GM18909 (cell line): ENCODE results near the gene ZNF345.

Source experiments
- ATAC-seq: cut with Tn5 transposase; IDR thresholded peaks from one replicate; pipeline ENCODE4 v1.9.1; 2021; ENCODE audit warnings: mild to moderate bottlenecking; ENCODE audit not compliant: unreplicated experiment, poor library complexity

Gene ZNF345

DNA sequence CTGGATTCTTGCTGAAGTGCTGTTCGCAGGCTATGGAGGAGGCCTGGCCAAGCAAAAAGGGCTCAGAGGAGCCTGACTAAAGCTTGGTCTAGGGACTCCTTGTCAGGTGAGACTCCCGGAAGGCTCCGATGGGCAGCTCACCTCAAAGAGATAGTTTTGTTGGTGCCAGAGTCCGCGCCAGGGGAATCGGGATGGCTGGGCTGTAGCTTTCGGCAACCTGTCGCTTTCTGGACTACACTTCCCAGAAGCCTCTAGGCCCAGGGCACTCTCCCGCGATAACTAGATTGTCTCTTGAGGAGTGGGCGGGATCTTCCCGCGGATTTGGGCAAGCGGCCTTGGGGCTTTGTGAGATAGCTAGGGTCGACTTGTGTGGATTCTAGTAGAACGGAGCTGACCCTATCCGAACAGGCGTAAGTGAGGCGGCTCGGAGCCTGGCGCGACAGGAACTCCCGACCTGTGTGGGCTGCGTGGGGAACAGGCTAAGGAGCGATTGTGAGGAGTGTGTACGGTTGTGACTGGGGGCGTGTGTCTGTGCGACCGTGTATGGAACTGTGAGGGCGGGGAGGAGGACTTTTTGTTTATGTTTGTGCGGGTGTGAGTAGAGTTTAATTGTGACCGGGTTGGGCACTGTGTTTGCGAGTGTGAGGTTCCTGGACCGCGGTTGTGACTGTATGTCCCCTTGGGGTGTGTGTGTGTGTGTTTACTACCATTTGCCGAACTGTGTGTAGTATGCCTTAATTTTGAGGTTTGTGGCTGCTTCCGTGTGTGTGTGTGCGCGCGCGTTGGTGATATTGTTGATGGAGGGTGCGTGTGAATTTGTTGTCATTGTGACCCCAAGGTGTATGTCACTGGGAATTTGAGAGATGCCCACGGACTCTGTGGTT lies at the start of gene ZNF345:
ZNF345 (plus strand) TSS at position 318 of the 884 bp plus-strand sequence. CDS start 25,955 bp downstream, outside the sequence.
- peak; percentile 79 for ATAC-seq

DNA sequence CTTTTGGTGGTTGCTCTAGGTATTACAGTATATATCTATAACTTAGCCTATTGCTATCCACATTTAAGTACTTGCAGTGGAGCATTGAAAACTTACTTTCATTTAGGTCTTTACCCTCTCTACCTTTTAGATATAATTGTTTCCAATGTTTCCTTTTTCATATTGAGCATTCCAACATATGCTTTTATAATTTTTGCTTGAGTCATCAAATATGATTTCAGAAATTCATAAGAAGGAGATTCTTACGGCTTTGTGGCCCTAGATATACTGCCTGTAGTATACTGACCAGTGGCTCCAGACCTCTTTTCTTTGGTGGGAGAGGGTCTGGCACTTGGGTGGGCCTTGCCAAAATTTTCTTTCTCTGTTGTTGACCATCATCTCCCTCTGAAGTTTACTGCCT lies 45.3 kb upstream of the ZNF345 start:
- ATAC-seq, result no peak

DNA sequence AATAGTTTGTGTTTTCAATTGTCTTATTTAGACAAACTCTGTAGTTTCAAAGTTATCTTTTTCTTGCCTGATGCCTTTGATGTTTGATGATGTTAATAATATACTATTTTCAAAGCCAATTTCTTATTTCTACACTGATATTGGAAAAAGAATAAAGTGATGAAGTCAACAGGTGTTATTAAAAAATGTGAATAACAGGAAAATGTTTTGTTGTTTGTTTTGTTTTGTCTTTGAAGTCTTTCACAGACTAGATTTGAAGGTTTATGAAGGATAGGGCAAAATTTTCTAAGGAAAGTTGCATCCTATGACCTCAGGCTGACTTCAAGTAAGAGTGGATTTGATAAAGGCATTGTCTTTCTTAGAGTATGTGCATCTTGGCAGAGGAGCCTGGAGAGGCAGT lies 43.6 kb upstream of the ZNF345 start:
- no peak for ATAC-seq

DNA sequence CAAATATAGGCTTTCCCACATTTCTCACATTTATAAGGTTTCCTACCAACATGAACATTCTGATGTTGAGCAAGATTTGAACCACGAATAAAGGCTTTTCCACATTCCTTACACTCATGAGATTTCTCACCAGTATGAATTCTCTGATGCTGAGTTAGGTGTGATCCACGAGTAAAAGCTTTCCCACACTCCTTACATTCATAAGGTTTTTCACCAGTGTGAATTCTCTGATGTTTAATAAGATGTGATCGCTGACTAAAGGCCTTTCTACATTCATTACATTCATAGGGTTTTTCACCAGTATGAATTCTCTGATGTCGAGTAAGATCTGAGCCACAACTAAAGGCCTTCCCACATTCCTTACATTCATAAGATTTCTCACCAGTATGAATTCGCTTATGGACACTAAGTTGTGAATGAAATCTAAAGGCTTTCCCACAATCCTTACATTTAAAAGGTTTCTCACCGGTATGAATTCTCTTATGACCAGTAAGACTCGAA lies 31.5 kb upstream of the ZNF345 start:
- no peak for ATAC-seq

DNA sequence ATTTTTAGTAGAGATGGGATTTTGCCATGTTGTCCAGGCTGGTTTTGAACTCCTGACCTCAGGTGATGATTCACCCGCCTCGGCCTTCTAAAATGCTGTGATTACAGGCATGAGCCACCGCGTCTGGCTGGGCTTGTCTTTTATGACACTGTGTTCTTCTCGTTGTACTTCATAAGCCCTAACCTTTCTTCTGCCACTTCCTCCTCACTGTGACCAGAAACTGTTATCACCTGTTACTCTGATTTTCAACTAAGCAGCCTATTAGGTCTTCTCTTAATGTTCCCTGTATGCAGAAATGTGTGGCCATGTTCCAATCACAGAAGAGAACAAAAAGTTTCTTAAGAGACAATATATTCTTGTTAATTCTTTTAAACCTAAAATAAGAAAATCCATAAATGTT lies 28.9 kb upstream of the ZNF345 start:
- ATAC-seq, result no peak

DNA sequence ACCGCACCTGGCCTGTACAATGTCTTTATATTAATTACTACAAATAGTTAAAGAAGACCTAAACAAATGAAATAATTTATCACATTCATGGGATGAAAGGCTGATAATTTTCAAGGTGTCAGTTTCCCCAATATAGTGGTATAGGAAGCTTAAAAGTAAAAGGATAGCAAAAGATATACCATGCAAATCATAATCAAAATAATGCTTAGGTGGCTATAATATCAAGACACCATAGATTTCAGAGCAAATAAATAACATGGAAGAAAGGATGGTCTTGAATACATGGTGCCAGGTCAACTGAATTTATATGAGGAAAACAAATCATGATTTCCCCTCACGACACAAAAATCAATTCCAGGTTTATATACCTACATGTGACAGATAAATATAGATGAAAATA lies 17.2 kb upstream of the ZNF345 start:
- no peak for ATAC-seq

DNA sequence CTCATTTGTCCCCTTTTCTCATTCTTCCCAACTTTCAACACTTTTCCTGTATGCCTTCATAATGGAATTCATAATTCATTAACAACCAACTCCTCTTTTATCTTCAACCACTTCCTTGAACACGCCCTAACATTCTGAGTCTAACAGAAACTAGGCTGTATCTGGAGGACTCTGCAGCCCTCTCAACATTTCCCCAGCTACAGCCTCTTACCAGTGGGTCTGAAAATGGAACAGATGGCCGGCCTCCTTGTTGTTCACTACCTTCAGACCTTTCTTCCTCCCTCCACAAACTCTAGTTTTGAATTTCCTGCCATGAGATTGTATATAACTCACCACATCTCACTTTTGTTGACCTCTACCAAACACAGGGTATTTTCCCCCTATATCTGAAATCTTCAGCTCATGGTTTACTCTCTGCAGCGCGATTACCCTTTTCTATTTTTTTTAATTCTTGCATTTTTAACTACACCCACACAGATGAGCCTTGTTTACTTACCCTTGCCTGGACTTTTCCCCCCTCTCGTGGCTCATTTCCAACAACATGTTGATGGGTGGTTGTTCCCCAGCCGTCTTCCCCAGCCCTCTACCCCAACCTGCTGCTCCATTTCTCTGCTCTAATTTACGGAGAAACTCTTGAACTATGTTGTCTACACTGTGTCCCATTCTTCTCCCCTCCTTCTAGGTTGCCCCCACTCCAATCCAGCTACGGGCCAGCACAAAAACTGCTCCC lies 13.3 kb upstream of the ZNF345 start:
- ATAC-seq, result no peak

DNA sequence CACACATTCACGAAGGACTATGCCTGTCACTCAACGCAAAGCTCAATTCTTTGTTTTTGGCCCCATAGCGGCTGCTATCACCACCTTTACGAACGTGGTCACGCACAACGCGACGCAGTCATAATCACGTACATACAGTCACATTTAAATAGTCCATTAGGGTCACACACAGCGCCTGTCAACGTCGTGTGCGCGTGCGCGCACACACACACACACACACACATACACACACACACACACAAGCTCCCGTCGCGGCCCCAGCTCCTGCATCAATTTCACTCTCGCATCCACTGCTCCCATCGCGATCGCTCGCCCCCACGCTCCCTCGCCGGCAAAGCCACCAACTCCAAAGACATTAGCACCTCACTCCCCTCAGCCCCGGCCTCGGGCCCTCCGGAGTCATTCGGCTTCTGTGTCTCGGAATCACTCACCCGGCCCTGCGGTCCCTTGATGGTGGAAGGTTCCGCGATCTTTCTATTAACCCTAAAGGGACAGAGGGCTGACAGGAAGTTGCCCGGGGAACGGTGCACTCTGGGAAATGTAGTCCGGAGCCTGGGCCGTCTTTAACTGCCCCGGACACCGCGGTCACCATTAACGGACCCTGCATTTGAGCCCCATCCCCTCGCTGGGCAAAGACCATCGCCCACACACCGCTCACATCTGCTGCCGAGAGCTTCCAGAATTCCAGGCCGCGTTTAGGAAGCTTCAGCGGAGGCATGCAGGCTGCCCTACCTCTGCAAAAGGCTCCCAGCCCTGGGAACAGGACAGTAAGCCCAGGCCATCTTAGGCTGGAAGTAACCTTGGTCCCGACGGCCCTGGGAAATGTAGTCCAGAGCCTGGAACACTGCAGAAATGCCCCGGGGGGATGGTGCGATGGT lies 12.5 kb upstream of the ZNF345 start, which contains the start of gene ZNF790:
ZNF790 (minus strand) TSS at position 482 of the 878 bp plus-strand sequence. CDS start 12,768 bp downstream, outside the sequence.
- peak; percentile 96 for ATAC-seq

DNA sequence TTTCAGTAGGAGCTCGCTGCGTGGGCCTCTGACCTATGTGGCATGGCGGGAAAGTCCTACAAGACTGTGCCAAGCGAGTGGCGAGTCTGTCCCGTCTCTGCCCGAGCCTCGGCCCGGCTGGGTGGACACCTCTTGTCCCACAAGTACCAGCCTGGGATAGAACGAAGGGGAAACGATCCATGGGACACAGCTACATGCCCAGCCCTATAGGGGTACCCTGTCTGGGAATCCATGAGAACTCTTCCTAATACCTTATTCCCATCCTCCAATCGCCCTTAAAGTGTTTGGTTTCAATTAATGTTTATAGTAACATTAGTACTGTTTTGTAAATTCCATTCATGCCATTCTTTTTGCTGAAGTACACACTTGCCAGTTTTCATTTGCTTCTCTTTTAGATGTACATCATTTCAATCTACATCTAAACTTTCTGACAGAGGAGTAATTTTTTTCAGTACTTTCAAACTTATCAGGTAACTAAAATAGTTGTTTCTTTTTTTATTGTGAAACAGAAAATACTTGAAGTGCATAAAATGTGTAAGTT lies 11.8 kb upstream of the ZNF345 start:
- no peak for ATAC-seq

DNA sequence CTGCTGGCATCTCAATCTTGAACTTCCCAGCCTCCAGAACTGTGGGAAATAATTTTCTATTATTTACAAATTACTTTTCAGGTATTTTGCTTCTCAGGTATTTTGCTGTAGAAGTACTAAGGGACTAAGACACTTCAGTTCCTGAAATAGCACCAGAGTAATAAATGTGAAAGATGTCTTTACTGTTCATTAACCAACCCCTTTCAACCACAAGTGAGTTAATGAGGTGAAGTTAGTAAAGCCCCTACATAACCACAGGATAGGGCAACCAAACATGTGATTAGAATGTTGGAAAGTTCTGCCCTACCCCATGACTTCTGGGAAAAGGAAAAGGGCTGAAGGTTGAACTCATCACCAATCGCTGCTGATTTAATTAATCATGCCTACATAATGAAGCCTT lies 2.7 kb upstream of the ZNF345 start:
- ATAC-seq, result no peak

DNA sequence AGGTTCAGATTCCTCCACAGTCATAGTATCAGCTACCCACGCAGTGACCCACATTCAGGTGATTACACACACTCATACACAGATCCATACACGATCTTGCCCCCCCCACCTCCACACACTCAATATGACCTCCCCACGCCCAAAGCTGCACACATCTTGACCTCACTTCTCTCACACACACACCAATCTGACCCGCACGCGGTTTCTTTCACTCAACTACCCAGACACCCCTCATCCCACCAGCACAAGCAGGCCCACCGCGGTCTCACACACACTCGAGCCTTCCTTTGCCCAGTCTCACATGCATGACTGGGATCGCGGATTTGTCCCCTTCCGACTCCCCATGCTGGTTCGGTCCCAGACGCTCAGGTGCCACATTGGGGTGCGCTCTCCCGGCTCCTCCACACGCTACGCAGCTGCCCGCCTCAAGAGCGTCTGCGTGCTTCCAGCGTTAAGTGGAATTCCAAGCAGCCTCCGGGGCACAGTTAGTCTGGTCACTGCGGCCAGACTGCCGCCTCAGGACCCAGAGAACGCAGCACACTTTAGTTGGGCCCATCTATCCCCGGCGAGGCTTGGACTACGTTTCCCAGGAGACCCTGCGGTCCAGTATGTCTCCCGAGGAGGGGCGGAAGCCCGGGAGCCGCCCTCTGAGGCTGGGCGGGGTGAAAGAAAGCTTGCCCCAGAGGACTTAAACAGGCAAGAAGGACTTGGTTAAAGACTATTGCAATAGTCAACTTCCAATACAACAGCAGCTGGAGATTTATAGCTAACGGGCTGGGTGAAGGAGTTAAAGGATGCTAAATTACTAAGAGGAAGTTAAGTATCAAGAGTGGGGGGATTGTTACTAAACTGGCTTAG lies 746 bp upstream of the ZNF345 start:
- ATAC-seq, result peak; percentile 91

DNA sequence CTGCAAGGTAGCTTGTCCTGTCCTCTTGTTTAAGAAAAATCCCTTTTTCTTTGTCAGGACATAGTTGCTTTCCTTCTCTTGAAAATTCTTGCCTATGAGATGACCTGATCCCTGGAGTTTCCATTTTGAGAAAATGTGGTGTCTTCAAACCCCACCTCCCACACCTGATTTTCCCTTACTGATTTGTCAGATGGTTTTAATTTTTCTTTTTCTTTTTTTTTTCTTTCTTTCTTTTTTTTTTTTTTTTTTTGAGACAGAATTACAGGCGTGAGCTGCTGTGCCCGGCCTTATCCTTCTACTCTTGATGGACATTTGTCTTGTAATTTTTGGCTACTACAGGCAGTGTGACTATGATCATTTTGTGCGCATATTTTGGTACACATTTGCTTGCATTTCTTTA lies 1.2 kb downstream of the ZNF345 start:
- ATAC-seq, result no peak

DNA sequence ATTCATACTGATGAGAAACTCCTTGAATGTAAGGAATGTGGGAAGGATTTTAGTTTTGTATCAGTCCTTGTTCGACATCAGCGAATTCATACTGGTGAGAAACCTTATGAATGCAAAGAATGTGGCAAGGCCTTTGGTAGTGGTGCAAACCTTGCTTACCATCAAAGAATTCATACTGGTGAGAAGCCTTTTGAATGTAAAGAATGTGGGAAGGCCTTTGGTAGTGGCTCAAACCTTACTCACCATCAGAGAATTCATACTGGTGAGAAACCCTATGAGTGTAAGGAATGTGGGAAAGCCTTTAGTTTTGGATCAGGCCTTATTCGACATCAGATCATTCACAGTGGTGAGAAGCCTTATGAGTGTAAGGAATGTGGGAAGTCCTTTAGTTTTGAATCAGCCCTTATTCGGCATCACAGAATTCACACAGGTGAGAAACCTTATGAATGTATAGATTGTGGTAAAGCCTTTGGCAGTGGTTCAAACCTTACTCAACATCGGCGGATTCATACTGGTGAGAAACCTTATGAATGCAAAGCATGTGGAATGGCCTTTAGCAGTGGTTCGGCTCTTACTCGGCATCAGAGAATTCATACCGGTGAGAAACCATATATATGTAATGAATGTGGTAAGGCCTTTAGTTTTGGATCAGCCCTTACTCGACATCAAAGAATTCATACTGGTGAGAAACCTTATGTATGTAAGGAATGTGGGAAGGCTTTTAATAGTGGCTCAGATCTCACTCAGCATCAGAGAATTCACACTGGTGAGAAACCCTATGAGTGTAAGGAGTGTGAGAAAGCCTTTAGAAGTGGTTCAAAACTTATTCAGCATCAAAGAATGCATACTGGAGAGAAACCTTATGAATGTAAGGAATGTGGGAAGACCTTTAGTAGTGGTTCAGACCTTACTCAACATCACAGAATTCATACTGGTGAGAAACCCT lies 26.6 kb downstream of the ZNF345 start:
- ATAC-seq, result no peak

DNA sequence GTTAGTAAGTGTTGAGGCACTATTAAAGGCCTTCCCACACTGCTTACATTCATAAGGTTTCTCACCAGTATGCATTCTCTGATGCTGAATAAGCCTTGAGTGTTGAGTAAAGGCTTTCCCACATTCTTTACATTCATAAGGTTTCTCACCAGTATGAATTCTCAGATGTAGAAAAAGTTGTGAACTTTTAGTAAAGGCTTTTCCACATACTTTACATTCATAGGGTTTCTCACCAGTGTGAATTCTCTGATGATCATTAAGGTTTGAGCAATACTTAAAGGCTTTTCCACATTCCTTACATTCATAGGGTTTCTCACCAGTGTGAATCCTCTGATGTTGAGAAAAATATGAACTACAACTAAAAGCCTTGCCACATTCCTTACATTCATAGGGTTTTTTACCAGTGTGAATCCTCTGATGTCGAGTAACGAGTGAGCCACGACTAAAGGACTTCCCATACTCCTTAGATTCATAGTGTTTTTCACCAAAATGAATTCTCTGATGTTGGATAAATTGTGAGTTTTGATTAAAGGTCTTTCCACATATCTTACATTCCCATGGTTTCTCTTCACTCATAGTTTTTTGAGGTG lies 41.2 kb downstream of the ZNF345 start:
- no peak for ATAC-seq

DNA sequence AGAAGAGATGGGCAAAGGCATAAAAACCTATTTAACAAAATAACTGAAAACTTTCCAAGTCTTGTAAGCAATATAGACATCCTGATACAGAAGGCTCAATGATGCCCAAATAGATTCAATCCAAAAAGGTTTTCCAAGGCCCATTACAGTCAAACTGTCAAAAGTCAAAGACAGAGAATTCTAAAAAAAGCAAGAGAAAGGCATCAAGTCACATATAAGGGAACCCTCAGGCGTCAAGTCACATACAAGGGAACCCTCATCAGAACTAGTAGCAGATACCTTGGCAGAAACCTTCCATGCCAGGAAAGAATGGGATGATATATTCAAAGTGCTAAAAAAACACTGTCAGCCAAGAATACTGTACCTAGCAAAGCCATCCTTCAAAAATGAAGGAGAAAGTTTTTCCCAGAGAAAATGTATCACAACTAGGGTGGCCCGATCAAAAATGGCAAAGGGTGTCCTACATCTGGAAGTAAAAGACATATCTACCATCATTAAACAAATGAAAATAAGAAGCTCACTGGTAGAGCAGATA lies 44.2 kb downstream of the ZNF345 start:
- ATAC-seq, result no peak

DNA sequence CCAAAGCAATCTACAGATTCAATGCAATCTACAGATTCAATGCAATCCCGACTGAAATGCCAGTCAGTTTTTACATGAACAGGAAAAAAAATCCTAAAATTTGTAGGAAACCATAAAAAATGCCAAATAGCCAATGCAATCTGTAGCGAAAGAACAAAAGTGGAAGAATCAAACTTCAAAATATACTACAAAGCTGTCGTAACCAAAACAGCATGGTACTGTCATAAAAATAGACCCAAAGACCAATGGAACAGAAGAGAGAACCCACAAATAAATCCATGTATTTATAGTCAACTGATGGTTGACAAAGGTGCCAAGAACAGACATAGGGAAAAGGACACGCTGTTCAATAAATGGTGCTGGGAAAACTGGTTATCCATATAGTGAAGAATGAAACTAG lies 47.7 kb downstream of the ZNF345 start:
- ATAC-seq, result no peak
